ENCODE data around the gene YWHAE.

GRCh38 chr17:1447052-1447451, 47.0 kb upstream of the YWHAE start:
- TF ChIP-seq CTCF (IDR thresholded peaks at IDR 0.05; ENCODE audit: insufficient read depth, low read length, poor library complexity, severe bottlenecking) (no peak), EZH2phosphoT487 (conservative IDR thresholded peaks at IDR 0.05; ENCODE audit: low read length) (no peak)
